ENCODE measurements around the gene TRDN. TPM values are rescaled to one million over a fixed set of nuclear protein-coding genes. Genes with fewer than 3 reads are reported as not detected.
A peak's percentile ranks its signal among the peaks of the same experiment; 100 is the strongest.

TRDN gene
- total RNA-seq, 1 donor from 2014 or later: 0.06 TPM

DNA sequence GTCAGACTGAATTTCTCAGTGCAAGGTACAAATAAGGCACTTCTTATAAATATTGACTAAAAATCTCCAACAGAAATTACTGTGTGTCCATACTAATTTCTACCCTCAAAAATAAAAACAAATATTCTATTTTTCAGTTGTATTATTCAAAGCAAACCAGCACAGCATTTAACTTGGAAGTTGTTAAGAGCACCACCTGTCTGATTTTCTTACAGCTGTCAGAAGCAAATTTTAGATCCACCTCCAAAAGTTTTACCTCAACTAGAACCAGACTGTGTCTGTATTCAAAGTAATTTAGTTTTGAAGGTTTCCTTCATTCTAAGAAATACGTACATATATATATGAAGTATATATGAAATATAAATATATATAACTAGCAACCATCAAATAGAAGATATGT lies 1.2 kb downstream of the TRDN start:
- H3K9me3 ChIP-seq (ENCODE audit: low read depth): no peaks in the 10 kb centered on the region
- H3K27me3 ChIP-seq: no peaks in the 10 kb centered on the region
- no peak overlapping the region for H2AFZ ChIP-seq (replicated peaks)
- H3K36me3 ChIP-seq: no peaks in the 10 kb centered on the region
- no peak overlapping the region for H3K9ac ChIP-seq
- Mint-ChIP-seq H3K9me3 (no peaks in the 10 kb centered on the region), H3K4me3 (no peak overlapping the region), H3K36me3 (no peaks in the 10 kb centered on the region), H3K27ac (no peak overlapping the region), H3K27me3 (ENCODE audit: insufficient read depth, low read depth) (no peaks in the 10 kb centered on the region), H3K4me1 (peaks cover 26% of the 10 kb centered on the region)
- no peak overlapping the region for H3K4me2 ChIP-seq
- H3K4me3 ChIP-seq: no peak overlapping the region
- H3K27ac ChIP-seq: no peak overlapping the region
- no peak for DNase-seq (ENCODE audit: low spot score)
- H3K4me1 ChIP-seq: peaks cover 15% of the 10 kb centered on the region
- TF ChIP-seq EZH2phosphoT487 (IDR thresholded peaks at IDR 0.05): no peak
- TF ChIP-seq EZH2 (IDR thresholded peaks at IDR 0.05): no peak
- TF ChIP-seq, protein P1, sequence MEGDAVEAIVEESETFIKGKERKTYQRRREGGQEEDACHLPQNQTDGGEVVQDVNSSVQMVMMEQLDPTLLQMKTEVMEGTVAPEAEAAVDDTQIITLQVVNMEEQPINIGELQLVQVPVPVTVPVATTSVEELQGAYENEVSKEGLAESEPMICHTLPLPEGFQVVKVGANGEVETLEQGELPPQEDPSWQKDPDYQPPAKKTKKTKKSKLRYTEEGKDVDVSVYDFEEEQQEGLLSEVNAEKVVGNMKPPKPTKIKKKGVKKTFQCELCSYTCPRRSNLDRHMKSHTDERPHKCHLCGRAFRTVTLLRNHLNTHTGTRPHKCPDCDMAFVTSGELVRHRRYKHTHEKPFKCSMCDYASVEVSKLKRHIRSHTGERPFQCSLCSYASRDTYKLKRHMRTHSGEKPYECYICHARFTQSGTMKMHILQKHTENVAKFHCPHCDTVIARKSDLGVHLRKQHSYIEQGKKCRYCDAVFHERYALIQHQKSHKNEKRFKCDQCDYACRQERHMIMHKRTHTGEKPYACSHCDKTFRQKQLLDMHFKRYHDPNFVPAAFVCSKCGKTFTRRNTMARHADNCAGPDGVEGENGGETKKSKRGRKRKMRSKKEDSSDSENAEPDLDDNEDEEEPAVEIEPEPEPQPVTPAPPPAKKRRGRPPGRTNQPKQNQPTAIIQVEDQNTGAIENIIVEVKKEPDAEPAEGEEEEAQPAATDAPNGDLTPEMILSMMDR (IDR thresholded peaks at IDR 0.05): no peak
- H3K79me2 ChIP-seq (ENCODE audit: low read depth): no peaks in the 10 kb centered on the region
- H4K20me1 ChIP-seq (ENCODE audit: low read depth): no peaks in the 10 kb centered on the region
- no peaks in the 10 kb centered on the region for H3F3A ChIP-seq (ENCODE audit: low read depth)

DNA sequence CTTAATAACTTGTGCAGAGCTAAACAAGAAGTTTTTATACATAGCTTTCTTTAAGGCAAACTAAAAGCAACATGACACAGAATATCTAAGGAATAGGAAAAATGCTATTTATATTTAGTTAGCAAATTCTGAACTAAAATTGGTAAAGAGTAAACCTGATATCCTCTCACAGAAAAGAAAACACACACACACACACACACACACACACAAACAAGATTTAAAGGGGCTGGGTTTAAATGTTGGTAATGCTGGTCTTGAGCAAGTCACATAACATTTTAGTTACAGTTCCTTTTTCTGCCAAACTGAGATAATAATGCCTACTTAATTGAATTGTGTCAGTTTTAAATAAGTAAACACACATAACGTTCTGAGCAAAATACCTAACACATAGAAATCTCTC lies 1.6 kb downstream of the TRDN start:
- H3K9me3 ChIP-seq (ENCODE audit: low read depth): no peaks in the 10 kb centered on the region
- no peak overlapping the region for H3K27ac ChIP-seq
- H3K9ac ChIP-seq: no peak overlapping the region
- H3K4me1 ChIP-seq: peaks cover 15% of the 10 kb centered on the region
- H3K27ac Mint-ChIP-seq: peak overlapping the region; percentile 42
- H3K27me3 ChIP-seq: no peaks in the 10 kb centered on the region
- no peaks in the 10 kb centered on the region for H3K9me3 Mint-ChIP-seq
- no peaks in the 10 kb centered on the region for H3K36me3 Mint-ChIP-seq
- peaks cover 23% of the 10 kb centered on the region for H3K4me1 Mint-ChIP-seq
- no peak overlapping the region for H3K4me3 Mint-ChIP-seq
- no peak overlapping the region for H3K4me2 ChIP-seq
- H2AFZ ChIP-seq (replicated peaks): no peak overlapping the region
- H4K20me1 ChIP-seq (ENCODE audit: low read depth): no peaks in the 10 kb centered on the region
- no peaks in the 10 kb centered on the region for H3K36me3 ChIP-seq
- H3K27me3 Mint-ChIP-seq (ENCODE audit: insufficient read depth, low read depth): no peaks in the 10 kb centered on the region
- TF ChIP-seq, protein P1 (IDR thresholded peaks at IDR 0.05): no peak
- TF ChIP-seq EZH2 (IDR thresholded peaks at IDR 0.05): no peak
- TF ChIP-seq EZH2phosphoT487 (IDR thresholded peaks at IDR 0.05): no peak
- H3K79me2 ChIP-seq (ENCODE audit: low read depth): no peaks in the 10 kb centered on the region
- DNase-seq (ENCODE audit: low spot score): no peak
- H3F3A ChIP-seq (ENCODE audit: low read depth): no peaks in the 10 kb centered on the region
- H3K4me3 ChIP-seq: no peak overlapping the region

DNA sequence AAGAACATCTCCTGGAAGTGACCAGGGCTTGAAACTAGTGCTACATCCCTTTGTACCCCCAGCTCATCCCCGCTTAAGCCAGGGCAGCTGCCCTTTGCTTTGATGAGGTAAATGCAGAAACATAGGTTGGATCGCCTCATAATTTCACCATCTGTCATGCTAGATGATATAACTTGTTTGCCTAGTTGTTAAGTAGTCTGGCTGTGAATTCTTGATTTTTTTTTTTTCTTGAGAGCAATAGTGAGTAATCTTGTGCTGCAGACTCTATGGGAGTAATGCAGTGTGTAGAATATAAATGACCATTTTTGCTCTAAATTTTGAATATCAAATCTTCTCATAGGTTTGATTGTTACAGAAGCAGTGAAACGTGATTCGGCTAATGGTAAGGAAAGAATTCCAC lies 4.1 kb downstream of the TRDN start:
- DNase-seq (ENCODE audit: low spot score): no peak
- H3K27me3 ChIP-seq: no peaks in the 10 kb centered on the region
- H2AFZ ChIP-seq (replicated peaks): no peak overlapping the region
- H3K4me3 ChIP-seq: no peak overlapping the region
- no peaks in the 10 kb centered on the region for H3F3A ChIP-seq (ENCODE audit: low read depth)
- no peaks in the 10 kb centered on the region for H3K9me3 ChIP-seq (ENCODE audit: low read depth)
- H3K27ac ChIP-seq: no peak overlapping the region
- H3K4me1 ChIP-seq: peaks cover 10% of the 10 kb centered on the region
- no peak overlapping the region for H3K4me2 ChIP-seq
- H4K20me1 ChIP-seq (ENCODE audit: low read depth): no peaks in the 10 kb centered on the region
- Mint-ChIP-seq H3K9me3 (no peaks in the 10 kb centered on the region), H3K27me3 (ENCODE audit: insufficient read depth, low read depth) (no peaks in the 10 kb centered on the region), H3K4me1 (peaks cover 23% of the 10 kb centered on the region), H3K27ac (no peak overlapping the region), H3K36me3 (no peaks in the 10 kb centered on the region), H3K4me3 (no peak overlapping the region)
- H3K9ac ChIP-seq: no peak overlapping the region
- TF ChIP-seq EZH2phosphoT487 (IDR thresholded peaks at IDR 0.05): no peak
- no peak for TF ChIP-seq EZH2 (IDR thresholded peaks at IDR 0.05)
- TF ChIP-seq, protein P1 (IDR thresholded peaks at IDR 0.05): no peak
- H3K36me3 ChIP-seq: no peaks in the 10 kb centered on the region
- no peaks in the 10 kb centered on the region for H3K79me2 ChIP-seq (ENCODE audit: low read depth)
